Fibroblast of mammary gland (primary cell): Measurements from ENCODE around the gene RTCA.

Source experiments
- DNase-seq: peaks from one replicate; pipeline ENCODE4 v3.0.0-alpha.2; 2010; ENCODE audit warnings: low read depth
- H3K4me3 ChIP-seq: 2 replicates; pipeline ENCODE4 v1.5.1; 2011; ENCODE audit warnings: low read depth, mild to moderate bottlenecking, low read length, moderate library complexity; ENCODE audit not compliant: control insufficient read depth
- TF ChIP-seq, protein P1 (sequence below): conservative IDR thresholded peaks from 2 replicates; pipeline ENCODE4 v1.5.1; 2011; ENCODE audit warnings: low read depth, low read length, inconsistent platforms; ENCODE audit not compliant: control insufficient read depth, insufficient read depth

The RTCA gene

DNA sequence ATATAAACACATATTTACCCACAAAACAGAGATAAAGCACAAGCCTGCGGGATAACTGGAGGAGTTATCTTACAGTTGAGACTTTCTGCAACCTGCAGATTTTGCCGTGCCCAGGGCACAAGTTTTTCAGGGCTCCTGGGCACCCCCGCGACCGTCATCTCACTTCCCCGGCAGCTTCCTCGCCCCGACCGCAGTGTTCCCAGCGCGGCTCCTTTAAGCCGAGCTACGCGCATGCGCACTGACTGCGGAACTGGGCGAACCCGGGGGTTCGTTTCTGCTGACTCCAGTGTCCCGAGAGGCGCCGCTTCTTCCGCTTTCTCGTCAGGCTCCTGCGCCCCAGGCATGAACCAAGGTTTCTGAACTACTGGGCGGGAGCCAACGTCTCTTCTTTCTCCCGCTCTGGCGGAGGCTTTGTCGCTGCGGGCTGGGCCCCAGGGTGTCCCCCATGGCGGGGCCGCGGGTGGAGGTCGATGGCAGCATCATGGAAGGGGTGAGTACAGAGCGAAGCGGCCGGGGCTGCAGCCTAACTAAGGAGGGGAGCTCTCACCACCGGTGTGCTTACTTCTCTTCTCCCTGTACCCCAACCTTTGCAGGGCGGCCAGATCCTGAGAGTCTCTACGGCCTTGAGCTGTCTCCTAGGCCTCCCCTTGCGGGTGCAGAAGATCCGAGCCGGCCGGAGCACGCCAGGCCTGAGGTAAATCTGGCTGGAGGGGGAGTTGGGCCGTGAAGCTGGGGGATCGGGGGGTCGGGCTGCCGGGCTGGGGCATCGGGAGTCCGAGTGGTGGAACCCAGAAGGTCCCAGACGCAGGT lies at the start of gene RTCA:
TSS of gene RTCA (plus strand) at position 286 of the 810 bp plus-strand sequence. CDS start at position 446, 160 bp downstream.
- TF ChIP-seq, protein P1, sequence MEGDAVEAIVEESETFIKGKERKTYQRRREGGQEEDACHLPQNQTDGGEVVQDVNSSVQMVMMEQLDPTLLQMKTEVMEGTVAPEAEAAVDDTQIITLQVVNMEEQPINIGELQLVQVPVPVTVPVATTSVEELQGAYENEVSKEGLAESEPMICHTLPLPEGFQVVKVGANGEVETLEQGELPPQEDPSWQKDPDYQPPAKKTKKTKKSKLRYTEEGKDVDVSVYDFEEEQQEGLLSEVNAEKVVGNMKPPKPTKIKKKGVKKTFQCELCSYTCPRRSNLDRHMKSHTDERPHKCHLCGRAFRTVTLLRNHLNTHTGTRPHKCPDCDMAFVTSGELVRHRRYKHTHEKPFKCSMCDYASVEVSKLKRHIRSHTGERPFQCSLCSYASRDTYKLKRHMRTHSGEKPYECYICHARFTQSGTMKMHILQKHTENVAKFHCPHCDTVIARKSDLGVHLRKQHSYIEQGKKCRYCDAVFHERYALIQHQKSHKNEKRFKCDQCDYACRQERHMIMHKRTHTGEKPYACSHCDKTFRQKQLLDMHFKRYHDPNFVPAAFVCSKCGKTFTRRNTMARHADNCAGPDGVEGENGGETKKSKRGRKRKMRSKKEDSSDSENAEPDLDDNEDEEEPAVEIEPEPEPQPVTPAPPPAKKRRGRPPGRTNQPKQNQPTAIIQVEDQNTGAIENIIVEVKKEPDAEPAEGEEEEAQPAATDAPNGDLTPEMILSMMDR, result no peak
- peak; percentile 95 for DNase-seq
- peak within 1 kb of the TSS; percentile 98 for H3K4me3 ChIP-seq

DNA sequence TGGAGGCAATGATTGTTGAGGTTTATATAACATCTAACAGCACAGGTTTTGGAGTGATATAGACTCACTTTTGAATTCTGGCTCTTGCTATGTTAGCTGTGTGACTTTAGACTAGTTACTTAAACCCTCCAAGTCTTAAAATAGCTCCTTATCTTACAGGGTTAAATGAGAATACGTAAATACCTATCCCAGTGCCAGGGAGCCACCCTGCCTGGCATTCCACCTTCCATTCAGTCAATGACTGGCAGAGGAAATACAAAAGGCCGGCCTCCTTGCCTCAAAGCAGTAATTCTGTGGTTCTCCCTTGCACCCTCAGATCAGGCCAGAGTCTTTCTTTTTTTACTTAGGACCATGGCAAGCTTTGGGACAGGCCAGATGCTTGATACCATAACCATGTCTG lies 48.2 kb upstream of the RTCA start:
- TF ChIP-seq, protein P1, result no peak
- H3K4me3 ChIP-seq, result no peak overlapping the region
- DNase-seq, result no peak

DNA sequence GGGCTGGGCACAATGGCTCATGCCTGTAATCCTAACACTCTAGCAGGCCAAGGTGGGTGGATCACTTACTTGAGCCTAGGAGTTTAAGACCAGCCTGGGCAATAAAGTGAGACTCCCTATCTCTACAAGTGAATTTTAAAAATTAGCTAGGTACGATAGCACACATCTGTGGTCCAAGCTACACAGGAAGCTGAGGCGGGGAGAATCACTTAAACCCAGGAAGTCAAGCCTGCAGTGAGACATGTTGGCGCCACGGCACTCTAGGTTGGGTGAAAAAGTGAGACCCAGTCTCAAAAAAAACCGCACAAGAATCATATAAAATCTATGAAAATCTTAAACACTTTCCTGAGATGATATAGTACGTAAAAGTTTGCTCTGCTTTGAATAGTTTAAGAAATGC lies 46.6 kb upstream of the RTCA start:
- H3K4me3 ChIP-seq, result no peak overlapping the region
- TF ChIP-seq, protein P1, result no peak
- DNase-seq, result no peak

DNA sequence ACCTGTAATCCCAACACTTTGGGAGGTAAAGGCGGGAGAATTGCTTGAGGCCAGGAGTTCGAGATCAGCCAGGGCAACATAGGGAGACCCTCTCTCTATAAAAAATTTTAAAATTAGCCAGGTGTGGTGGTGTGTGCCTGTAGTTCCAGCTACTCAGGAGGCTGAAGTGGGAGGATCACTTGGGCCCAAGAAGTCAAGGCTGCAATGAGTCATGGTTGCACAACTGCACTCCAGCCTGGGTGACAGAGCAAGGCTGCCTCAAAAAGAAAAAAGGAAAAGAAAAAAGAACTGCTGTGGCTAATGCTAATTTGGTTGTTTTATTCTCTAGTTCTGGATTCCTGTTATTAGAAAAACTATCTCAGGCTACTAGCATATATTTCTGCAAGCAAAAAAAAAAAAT lies 46.1 kb upstream of the RTCA start:
- peak; percentile 44 for DNase-seq
- H3K4me3 ChIP-seq, result no peak overlapping the region
- TF ChIP-seq, protein P1, result no peak

DNA sequence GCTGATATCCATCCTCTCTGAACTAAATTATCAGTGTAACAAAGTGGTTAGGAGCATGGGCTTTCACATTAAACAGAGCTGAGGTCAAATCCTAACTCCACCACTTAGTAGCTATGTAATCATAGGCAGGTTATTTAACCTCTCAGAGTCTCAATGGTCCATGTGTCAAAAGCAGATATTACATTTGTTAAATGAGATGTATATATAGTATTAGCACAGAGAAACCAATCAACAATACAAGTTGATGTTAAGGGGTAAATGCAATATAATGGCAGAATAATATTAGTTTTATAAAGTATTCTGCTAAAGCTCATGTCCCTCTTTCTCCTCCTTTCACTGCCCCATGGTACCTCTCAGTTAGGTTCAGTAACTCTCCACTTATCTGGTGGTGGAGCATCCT lies 43.6 kb upstream of the RTCA start:
- TF ChIP-seq, protein P1, result no peak
- no peak for DNase-seq
- no peak overlapping the region for H3K4me3 ChIP-seq

DNA sequence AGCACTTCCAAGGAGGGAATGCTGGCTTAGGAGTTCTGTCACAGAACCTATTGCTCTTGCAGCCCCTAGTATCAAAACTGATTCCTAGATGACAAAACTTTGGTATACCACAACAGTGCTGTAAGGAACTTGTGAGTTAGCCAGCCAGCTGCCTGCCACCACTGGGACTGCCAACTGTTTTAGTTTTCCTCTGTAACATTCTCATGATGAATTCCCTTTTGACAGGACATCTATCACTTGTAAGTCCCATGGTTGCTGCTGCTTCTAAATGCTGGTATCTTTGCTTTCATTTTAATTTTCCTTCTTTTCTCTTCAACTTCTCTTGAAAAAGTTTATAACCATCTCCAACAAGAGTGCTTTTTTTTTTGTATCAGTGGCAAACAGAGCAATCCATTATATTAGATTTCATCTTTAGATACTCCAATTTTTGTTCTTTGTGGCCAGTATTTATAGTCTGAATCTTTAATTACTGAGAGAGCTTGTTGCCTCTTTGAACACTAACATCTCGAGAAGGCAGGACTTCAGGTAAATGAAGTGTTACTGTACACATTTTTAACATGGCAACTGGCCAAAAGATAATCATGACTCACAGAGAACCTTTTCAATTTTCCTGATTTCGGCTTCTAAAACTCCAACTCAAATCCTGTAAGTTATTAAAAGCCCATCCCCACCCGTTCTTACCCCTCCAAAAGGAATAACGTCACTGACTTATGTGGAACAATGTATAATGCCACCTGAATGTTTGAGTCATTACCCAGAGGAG lies 36.2 kb upstream of the RTCA start:
- DNase-seq, result no peak
- no peak overlapping the region for H3K4me3 ChIP-seq
- TF ChIP-seq, protein P1, result no peak
